Measurements from ENCODE around the gene ZFAND2A.

The ZFAND2A gene

GRCh38 chr7:1104516-1105179 is 55.3 kb downstream of the ZFAND2A start:
- no peak for DNase-seq

GRCh38 chr7:1103789-1104515 is 56.0 kb downstream of the ZFAND2A start:
- no peak for DNase-seq

- DNase-seq = no peak
Observed at GRCh38 chr7:1103009-1103788, 56.8 kb downstream of the ZFAND2A start.
